Activated CD4-positive, alpha-beta T cell treated with anti-CD3 and anti-CD28 coated beads, Interleukin-2, amount 50 U/mL, for 48 hours (primary cell): ENCODE results near the gene ECD.
"Not testable (repeated sequence)": the region's sequence is repeated elsewhere in the genome, so short reads cannot be mapped to it uniquely, and the experiment has no call there.

Source experiments
- DNase-seq, 2 experiments: peaks; one replicate each; pipeline ENCODE4 v3.0.0-alpha.2; 2020

Gene ECD

GRCh38 chr10:73156054-73156453 is 11.8 kb downstream of the ECD start:
- DNase-seq = no peak

DNA sequence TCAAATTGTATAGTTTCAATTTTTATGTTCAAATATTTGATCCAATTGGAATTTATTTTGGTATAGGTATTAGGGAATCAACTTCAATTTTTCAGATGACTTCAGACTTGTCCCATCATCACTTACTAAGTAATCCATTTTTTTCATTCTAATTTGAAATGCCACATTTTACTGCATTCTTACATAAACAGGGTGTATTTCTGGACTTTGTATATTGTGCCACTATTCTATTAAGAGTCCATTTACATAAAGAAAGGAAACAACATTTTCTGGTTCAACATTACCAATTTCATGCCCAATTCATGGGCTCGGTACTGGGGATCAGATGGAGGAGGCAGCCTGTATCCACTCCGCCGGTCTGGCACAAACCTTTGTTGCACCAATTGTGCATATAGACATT is 15.8 kb downstream of the ECD start:
- DNase-seq = no peak

GRCh38 chr10:73150633-73151413 is 17.0 kb downstream of the ECD start:
- DNase-seq = not testable (repeated sequence)

DNA sequence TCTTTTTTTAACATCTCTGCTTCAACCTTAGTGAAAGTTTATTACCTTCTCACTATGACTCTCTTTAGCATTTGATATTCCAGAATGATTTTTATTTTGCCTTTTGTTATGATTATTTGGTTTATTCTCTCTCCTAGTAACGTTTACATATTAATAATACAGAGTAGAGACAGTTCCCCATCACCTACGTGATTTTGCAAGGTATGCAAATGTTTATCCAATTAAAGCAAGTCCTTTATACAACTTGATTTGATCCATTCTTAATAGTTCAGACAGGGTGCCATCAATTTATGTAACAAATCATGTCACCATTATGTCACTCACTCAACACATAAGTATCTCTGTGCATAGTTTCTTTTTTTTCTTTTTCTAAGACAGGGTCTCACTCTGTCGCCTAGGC is 26.2 kb downstream of the ECD start:
- DNase-seq = no peak

DNA sequence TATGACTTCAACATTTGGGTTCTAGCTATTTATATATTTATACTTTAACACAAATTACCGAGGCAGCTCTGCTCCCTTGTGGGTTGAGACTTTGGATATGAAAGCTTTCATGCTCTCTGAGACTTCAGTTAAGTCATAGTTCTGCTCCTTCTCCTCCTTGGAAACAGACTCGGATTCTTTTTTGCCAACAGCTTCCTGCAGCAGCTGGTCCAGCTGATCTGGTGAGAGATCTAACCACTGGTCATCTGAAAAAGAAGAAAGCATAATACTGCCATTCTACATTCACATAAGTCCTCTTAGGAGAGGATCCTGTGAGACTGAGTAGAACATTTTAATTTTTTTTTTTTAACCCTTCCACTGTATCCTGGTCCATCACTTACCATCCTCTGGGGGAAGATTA is 28.6 kb downstream of the ECD start:
- no peak for DNase-seq

DNA sequence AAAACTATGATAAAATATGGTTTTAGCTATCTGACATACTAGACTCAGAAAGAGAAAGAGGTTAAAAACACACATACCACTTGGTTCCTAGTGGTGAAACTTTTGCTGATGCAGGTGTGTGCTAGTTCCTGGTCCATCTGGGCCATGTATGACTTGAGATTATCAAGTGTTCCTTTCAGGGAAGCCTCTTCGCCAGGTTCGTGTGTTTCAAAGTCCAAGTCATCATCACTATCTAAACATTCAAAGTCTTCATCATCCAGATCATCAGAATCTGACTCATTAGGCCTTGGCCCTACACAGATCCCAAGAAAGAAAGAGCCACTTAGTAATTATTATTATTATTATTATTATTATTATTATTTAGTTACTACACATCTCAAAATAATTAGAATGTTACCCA is 31.2 kb downstream of the ECD start:
- DNase-seq = no peak

DNA sequence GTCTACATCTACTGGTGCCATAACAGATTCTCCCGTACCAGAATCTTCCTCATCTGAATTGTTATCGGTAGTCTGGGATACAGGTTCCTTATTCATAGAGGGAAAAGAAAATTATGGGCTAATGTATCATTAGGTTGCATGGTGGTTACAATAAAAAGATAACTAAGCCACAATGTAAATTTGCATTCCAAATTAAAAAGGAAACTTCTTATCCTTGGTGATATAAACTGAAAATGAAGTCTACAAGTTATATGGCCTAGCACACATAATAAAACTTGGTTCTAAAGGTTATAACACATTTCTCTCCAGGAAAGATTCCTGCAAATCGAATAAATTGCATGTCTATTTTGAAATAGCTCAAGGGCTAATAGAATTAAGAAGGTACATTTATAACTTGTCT is 33.1 kb downstream of the ECD start:
- no peak for DNase-seq

DNA sequence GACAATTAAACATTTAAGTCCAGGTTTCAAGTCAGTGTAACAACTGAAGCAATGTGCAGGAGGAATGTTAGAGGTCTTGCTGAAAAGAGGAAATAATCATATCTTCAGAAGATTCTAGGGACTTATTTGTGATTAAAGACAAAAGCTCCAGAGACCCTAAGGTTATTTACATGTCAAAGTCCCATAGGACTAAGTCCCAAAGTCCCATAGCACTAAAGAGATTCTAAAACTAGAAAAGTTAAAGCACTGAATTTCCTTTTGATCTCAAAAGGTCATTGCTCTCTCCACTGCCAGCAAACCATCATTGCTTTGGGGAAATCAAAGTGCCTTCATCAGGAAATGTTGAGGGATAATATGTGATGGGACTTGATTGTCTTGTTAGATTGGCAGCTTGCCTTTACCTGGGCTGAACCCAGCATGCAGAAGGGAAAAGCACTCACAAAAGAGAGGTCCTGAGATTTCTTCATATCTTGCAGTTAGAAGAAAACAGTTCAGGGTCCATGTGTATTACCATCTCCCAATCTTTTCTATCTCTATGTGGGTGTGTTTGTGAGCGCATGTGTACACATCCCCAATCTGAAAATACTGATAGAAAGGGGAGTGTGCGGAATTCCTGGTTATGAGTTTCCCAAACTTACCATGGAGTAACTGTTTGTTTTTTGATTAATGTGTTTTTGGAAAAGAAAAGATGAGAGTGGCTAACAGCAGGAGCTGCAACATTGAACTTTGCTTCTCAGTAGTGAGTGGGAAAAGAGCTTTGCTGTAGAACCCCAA is 35.7 kb downstream of the ECD start:
- DNase-seq = no peak

DNA sequence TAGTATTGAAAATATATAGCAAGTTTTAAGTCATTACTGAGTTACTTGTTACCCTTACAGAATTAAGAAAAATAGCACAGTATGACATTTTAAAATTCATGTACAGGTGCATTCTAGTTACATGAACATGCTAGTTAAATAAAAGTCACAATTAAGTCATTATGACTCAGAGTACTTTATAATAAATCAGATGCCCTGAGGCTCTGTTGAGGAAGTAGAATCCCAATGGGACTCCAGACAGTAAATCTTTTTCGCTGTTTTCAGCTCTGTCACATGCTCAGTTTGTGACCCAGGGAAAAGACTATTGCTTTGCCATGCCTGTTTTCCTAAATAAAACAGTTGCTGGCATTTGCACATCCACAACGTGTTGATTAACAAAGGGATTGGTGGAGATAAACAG is 36.5 kb downstream of the ECD start:
- DNase-seq = no peak

DNA sequence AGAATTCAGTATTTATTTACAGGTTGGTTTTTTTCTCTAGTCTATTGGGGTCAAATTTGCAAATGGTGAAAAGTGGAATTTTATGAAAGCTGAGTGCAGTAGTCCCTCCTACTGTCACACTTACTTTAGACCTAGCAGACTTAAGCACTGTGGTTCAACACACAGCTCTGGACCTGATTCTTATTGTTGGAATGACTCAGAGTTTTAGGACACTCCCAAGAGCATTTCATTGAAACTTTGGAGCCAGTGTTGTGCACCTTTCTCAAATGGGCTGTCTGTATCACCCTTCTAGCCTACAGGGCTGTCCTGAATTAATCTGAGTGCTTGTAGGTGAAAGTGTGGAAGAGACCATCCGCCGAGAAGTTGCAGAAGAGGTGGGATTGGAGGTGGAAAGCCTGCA is 41.5 kb downstream of the ECD start:
- DNase-seq = no peak

- DNase-seq = no peak
These were observed 47.9 kb downstream of the ECD start for GRCh38 chr10:73119952-73120351.

GRCh38 chr10:73119457-73119856 is 48.4 kb downstream of the ECD start:
- no peak for DNase-seq

DNA sequence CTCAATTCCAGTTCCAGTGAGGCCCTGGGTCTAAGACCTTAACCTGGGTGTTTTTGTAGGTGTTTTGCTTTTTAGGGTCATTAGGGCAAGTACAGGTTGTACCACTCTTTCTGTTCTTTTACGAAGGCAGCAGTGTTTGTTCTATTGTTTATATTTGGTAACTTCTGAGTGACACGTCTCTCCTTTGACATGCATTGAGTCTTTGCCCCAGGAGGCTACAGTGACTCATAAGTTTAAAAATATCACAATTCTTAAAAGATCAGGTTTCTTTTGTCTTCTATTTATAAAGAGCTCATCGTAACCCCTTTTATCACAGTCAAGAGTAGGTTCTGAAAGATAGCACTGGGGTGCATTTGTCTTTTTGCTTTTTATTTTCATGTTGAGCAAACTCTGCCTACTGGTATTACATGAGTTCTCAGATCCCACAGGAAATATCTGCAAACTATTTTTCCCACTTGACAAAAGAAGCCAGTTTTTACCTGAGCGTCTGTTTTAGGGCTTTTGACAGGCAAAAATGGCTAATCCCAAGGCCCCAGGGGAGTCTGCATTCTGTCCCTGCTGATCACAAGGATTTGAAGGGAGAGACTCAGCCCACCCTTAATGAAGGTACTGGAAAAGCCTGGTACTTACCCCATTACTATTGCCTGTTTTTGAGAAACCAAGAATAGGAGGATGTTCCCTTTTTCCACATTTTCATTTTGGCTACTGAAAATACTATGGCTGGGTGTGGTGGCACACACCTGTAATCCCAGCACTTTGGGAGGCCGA is 49.6 kb downstream of the ECD start:
- DNase-seq = no peak

- DNase-seq = no peak
These were observed 51.8 kb downstream of the ECD start for GRCh38 chr10:73116017-73116416.

- DNase-seq = no peak
These were observed 54.3 kb downstream of the ECD start for GRCh38 chr10:73113551-73113950.

DNA sequence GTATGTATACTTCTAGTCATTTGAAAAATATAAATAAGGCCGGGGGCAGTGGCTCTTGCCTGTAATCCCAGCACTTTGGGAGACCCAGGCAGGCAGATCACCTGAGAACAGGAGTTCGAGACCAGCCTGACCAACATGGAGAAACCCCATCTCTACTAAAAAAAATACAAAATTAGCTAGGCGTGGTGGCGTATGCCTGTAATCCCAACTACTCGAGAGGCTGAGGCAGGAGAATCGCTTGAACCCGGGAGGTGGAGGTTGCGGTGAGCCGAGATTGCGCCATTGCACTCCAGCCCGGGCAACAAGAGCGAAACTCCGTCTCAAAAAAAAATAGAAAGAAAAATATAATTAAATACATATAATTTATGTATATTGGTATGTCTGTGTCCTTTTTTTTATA is 55.8 kb downstream of the ECD start:
- DNase-seq = not testable (repeated sequence)

DNA sequence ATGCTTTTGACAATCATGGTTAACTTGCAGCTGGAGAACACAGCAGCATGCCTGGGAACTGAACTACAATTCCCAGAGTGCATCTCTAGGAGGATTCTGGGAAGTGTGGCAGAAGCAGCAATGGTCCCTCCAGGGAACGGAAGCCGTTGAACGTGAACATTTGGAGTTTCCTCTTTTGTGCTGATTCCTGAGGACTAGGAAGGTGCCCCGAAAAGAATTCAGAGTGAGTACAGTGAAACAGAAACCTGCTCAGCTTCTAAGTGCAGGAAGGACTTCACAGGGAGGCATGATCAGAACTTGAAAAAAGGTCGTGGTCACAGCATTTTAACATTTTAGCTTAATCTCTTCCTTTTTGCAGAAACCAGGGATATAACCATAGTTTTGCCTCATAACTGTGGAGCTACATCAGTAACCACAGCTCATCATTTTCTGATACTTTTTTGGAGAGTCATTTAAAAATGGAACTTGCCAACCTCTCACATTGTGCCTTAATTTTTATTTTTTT is 57.4 kb downstream of the ECD start, which contains the start of gene NUDT13:
Gene NUDT13, plus strand, starts transcription at position 111 of the 505 bp plus-strand sequence. CDS start 3,911 bp downstream, outside the sequence.
- DNase-seq = peak; percentile 44 to 53

DNA sequence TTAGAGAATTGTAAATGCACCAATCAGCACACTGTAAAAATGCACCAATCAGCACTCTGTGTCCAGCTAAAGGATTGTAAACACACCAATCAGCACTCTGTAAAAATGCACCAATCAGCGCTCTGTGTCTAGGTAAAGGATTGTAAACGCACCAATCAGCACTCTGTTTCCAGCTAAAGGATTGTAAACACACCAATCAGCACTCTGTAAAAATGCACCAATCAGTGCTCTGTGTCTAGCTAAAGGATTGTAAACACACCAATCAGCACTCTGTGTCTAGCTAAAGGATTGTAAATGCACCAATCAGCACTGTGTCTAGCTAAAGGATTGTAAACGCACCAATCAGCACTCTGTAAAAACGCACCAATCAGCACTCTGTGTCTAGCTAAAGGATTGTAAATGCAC is 58.6 kb downstream of the ECD start:
- not testable (repeated sequence) for DNase-seq

- no peak for DNase-seq
These were observed 61.5 kb downstream of the ECD start for GRCh38 chr10:73106301-73106700.

- DNase-seq = no peak
These were observed 68.7 kb downstream of the ECD start for GRCh38 chr10:73099141-73099540.

DNA sequence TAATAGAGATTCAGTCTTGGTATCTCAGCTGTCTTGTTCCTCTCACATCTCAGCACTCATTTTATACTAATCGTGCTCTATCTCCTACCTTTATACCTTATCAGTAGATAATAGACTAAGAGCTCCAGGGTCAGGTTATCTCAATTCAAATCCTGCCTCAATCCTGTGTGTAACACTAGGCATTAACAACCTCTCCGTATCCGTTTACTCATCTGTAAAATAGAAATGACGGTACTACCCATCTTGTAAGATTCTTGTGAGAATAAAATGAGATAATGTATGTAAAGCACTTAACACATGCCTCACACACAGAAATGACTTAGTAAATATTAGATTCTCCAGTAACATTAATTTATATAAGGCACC is 70.5 kb downstream of the ECD start:
- DNase-seq = no peak

DNA sequence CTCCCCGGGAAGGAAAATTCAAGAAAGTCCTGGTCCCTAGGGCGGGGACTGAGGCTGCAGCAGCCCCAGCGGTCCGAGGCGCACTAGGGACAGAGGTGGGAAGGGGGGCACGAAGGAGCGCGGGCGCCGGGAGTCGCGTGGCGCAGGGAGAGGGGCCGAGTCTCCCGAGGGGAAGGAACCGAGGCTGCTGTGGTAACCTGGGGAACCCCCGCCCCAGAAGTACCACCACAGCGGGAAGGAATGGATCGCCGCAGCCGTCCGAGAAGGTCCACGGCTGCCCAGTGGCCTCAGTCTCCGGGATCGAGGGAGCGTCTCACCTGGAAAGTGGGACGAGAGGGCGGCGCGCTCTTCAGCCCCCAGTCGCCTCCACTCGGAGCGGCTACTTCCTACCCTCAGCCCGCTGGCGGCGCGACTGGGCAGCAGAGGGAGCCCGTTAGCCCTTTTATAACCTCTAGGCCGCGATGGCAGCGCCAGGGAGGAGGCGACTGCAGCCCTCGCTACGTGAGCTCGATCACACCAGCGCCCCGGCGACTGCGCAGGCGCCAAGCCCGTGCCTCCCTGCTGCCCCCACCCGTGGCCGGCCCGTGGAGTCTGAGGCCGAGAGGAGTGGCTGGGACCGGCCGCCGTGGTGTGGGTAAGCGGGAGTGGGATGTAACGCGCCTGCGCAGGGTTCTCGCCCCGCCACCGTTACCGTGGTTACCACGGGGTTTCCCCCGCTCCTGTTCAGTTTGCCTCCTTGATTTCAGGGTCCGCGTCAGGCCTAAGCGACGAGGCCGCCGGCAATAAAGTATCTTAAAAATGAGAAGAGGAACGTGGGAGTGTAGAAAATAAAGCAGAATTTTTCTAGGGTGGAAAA is 71.1 kb downstream of the ECD start, which contains the start of gene P4HA1:
Gene P4HA1, minus strand, starts transcription at position 418 of the 856 bp plus-strand sequence. CDS start 21,983 bp downstream, outside the sequence.
- DNase-seq = peak; percentile 98 to 99
